Spleen (tissue), 7 donors: ENCODE results near the gene CHST15.

ENCODE experiments used
- CTCF ChIP-seq, 11 experiments: fragments of 200-600 bp in 7 of 11; fragments of 450-650 bp in 4 of 11; sonication (generic) in 4 of 11; IDR thresholded peaks in 8 of 11; conservative IDR thresholded peaks in 3 of 11; 1 replicate in 7 of 11; 2 replicates in 4 of 11; pipeline versions ENCODE4 v1.4.0 to v1.8.0; 2016 to 2021; ENCODE audit warnings: antibody characterized with exemption in 11 of 11, inconsistent platforms in 4 of 11, mild to moderate bottlenecking in 1 of 11
- POLR2AphosphoS5 ChIP-seq, 3 donors: sonication (generic); formaldehyde crosslinking; IDR thresholded peaks; one replicate each; pipeline ENCODE4 v1.5.1; 2017; ENCODE audit warnings: antibody characterized with exemption in 3 of 3
- donor health status: DM: no; HTN: no; CAD: no; lungs with moderate emphysema.
- donor health status: DM: no; HTN: no; CAD: no.
- donor health status: DM: no; HTN: no; CAD: no.

GRCh38 chr10:124116771-124117510 is 23.5 kb upstream of the CHST15 start:
- no peak for TF ChIP-seq CTCF (IDR thresholded peaks at IDR 0.05 in 8 of 11, conservative IDR thresholded peaks at IDR 0.05 in 3 of 11)
- no peak for TF ChIP-seq POLR2AphosphoS5 (IDR thresholded peaks at IDR 0.05)
